ENCODE measurements around the gene TDRD9.

DNA sequence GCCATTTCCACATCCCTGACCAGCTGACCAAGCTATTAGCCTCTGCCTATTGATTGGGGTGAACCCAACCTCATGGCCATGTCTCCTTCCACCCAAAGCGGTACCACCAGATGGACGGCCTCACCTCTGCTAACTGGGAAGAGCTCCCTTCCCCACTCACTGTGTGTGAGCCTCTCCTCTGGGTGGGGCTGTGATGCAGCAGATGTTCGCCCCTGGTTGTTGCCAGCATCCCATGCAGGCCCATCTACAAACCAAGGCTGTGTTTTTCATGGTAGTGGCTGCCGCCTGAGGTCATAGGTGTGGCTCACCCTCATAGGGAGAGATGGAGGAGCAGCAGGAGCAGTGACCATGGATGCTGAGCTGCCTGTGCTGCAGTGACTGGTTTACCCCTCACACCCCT, 61.7 kb downstream of the TDRD9 start:
- TF ChIP-seq EZH2 (IDR thresholded peaks at IDR 0.05; ENCODE audit: borderline replicate concordance, insufficient read depth, low read length, poor library complexity, severe bottlenecking) (no peak), RAD21 (conservative IDR thresholded peaks at IDR 0.05) (no peak), TAF1 (IDR thresholded peaks at IDR 0.05; ENCODE audit: low read depth) (no peak), REST (IDR thresholded peaks at IDR 0.05; ENCODE audit: borderline replicate concordance) (no peak), POLR2AphosphoS5 (IDR thresholded peaks at IDR 0.05) (no peak), EP300 (conservative IDR thresholded peaks at IDR 0.05; ENCODE audit: poor library complexity, severe bottlenecking) (no peak), MXI1 (conservative IDR thresholded peaks at IDR 0.05; ENCODE audit: poor library complexity, severe bottlenecking) (no peak)
- TF ChIP-seq, protein P1, sequence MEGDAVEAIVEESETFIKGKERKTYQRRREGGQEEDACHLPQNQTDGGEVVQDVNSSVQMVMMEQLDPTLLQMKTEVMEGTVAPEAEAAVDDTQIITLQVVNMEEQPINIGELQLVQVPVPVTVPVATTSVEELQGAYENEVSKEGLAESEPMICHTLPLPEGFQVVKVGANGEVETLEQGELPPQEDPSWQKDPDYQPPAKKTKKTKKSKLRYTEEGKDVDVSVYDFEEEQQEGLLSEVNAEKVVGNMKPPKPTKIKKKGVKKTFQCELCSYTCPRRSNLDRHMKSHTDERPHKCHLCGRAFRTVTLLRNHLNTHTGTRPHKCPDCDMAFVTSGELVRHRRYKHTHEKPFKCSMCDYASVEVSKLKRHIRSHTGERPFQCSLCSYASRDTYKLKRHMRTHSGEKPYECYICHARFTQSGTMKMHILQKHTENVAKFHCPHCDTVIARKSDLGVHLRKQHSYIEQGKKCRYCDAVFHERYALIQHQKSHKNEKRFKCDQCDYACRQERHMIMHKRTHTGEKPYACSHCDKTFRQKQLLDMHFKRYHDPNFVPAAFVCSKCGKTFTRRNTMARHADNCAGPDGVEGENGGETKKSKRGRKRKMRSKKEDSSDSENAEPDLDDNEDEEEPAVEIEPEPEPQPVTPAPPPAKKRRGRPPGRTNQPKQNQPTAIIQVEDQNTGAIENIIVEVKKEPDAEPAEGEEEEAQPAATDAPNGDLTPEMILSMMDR (IDR thresholded peaks at IDR 0.05; ENCODE audit: poor library complexity, severe bottlenecking), result no peak

All from neural cell (in vitro differentiated cells).